ENCODE measurements around the gene HES2. TPM values are rescaled to one million over a fixed set of nuclear protein-coding genes. Genes with fewer than 3 reads are reported as not detected.

HES2 gene
- total and polyA plus RNA-seq, 9 of the 15 experiments (the other 6 are each of a cell fraction or from before 2014, with no cell fraction given) = 0.05 to 0.18 (median 0.07) TPM; not detected in 4

GRCh38 chr1:6454856-6455751, 35.4 kb upstream of the HES2 start:
- in situ Hi-C loops (cut with MboI) = no loop called here
- 68% methylated on average over 69 of the region's 115 CpGs for WGBS (ENCODE audit: insufficient coverage, low coverage, missing lambda C conversion rate)
- no TSS peak for BruUV-seq (replicated peaks)
- ChIA-PET CTCF (ENCODE audit: low intra/inter-chr PET ratio) (no interaction called here), POLR2A (interaction anchor here (0.6 kb wide), 1 partner anchor 13 kb away, joined by 3 read pairs; no protein-coding TSS in a partner anchor)
- no peak overlapping the region for H3K27ac ChIP-seq (ENCODE audit: extremely low read depth, low read depth, low read length)
- intact Hi-C loops (cut with micrococcal nuclease) = no loop called here
- H2AFZ ChIP-seq (ENCODE audit: low read depth, low read length) = no peak overlapping the region
- H3K27me3 ChIP-seq (ENCODE audit: control insufficient read depth in 2 of 2, insufficient read depth in 2 of 2, low read length in 2 of 2) = peaks cover 36 to 79% of the 10 kb centered on the region in 2 experiments
- H3K9me3 ChIP-seq (replicated peaks; ENCODE audit: control insufficient read depth, insufficient read depth, low read depth, low read length) = no peaks in the 10 kb centered on the region
- no peak overlapping the region for H3K9ac ChIP-seq (ENCODE audit: insufficient read depth in 1 of 2, low read depth in 2 of 2, low read length in 2 of 2)
- no peaks in the 10 kb centered on the region for H3K79me2 ChIP-seq (ENCODE audit: control insufficient read depth, insufficient read depth, low read length)
- H3K4me3 ChIP-seq = no peak overlapping the region
- peaks cover 0 to 42% of the 10 kb centered on the region in 2 experiments; a peak in 2 of 5 replicates for H3K4me1 ChIP-seq (replicated peaks in 1 of 2; ENCODE audit: control insufficient read depth in 2 of 2, insufficient read depth in 2 of 2, low read length in 2 of 2)
- ATAC-seq = no peak
- peak; percentile 76; the same call in 1 of the 2 replicates for TF ChIP-seq ZBTB33 (CRISPR knock-in tag; IDR thresholded peaks at IDR 0.05)
- TF ChIP-seq ZNF41 (CRISPR knock-in tag; conservative IDR thresholded peaks at IDR 0.05) = no peak
- TF ChIP-seq ZNF79 (CRISPR knock-in tag; IDR thresholded peaks at IDR 0.05; ENCODE audit: low read depth) = no peak
- no peak for TF ChIP-seq TBP (optimal IDR thresholded peaks at IDR 0.05; ENCODE audit: low read depth, low read length)
- TF ChIP-seq, protein P1, sequence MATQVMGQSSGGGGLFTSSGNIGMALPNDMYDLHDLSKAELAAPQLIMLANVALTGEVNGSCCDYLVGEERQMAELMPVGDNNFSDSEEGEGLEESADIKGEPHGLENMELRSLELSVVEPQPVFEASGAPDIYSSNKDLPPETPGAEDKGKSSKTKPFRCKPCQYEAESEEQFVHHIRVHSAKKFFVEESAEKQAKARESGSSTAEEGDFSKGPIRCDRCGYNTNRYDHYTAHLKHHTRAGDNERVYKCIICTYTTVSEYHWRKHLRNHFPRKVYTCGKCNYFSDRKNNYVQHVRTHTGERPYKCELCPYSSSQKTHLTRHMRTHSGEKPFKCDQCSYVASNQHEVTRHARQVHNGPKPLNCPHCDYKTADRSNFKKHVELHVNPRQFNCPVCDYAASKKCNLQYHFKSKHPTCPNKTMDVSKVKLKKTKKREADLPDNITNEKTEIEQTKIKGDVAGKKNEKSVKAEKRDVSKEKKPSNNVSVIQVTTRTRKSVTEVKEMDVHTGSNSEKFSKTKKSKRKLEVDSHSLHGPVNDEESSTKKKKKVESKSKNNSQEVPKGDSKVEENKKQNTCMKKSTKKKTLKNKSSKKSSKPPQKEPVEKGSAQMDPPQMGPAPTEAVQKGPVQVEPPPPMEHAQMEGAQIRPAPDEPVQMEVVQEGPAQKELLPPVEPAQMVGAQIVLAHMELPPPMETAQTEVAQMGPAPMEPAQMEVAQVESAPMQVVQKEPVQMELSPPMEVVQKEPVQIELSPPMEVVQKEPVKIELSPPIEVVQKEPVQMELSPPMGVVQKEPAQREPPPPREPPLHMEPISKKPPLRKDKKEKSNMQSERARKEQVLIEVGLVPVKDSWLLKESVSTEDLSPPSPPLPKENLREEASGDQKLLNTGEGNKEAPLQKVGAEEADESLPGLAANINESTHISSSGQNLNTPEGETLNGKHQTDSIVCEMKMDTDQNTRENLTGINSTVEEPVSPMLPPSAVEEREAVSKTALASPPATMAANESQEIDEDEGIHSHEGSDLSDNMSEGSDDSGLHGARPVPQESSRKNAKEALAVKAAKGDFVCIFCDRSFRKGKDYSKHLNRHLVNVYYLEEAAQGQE (IDR thresholded peaks at IDR 0.05; ENCODE audit: borderline replicate concordance) = no peak
- TF ChIP-seq, protein P1 (CRISPR knock-in tag; IDR thresholded peaks at IDR 0.05; ENCODE audit: low read depth) = no peak
- FAIRE-seq = no peak
- H3K4me2 ChIP-seq (ENCODE audit: insufficient read depth, low read length) = no peak overlapping the region
- DNase-seq (ENCODE audit: extremely low read depth in 1 of 4, low spot score in 3 of 4) = no peak
- peaks cover 4% of the 10 kb centered on the region; the same call in 1 of the 2 replicates for H4K20me1 ChIP-seq (replicated peaks; ENCODE audit: control insufficient read depth, insufficient read depth, low read length)
- H3K9me1 ChIP-seq (ENCODE audit: control insufficient read depth, insufficient read depth, low read length) = no peaks in the 10 kb centered on the region
- no peaks in the 10 kb centered on the region for H3K36me3 ChIP-seq (ENCODE audit: control insufficient read depth, insufficient read depth, low read length)

All from K562 (cell line).